NCI-H1092 treated with DMSO at 0.1 percent for 48 hours (cell line): ENCODE results near the gene SPTLC2.

Experiments
- DNase-seq: peaks from one replicate; lab custom pipeline; 2025; lab: John Stamatoyannopoulos, UW

The SPTLC2 gene

GRCh38 chr14:77467801-77468200, 148.6 kb downstream of the SPTLC2 start:
- DNase-seq: no peak

GRCh38 chr14:77459072-77459723, 157.2 kb downstream of the SPTLC2 start:
- DNase-seq: peak; percentile 23

- peak; percentile 26 for DNase-seq
Measured at GRCh38 chr14:77458249-77458950, 158.0 kb downstream of the SPTLC2 start.

- peak; percentile 99 for DNase-seq
Measured at GRCh38 chr14:77457522-77458248, 158.8 kb downstream of the SPTLC2 start, which contains the start of the genes AHSA1 and VIPAS39. Gene AHSA1 (plus strand): TSS chr14:77458093. CDS start chr14:77458190, 97 bp downstream. Gene VIPAS39 (minus strand): TSS chr14:77457601. CDS start chr14:77454102, 3,499 bp downstream.

- DNase-seq: peak; percentile 61
Measured at GRCh38 chr14:77457115-77457521, 159.3 kb downstream of the SPTLC2 start.
